SK-N-SH (cell line): ENCODE data around the gene MLXIPL. TPM values are rescaled to one million over a fixed set of nuclear protein-coding genes. Genes with fewer than 3 reads are reported as not detected.
A peak's percentile ranks its signal among the peaks of the same experiment; 100 is the strongest.

Source experiments
- CTCF ChIA-PET: fragments of 300-600, 350-600 bp; formaldehyde crosslinking; extraction: SDS; loops from one replicate; lab custom pipeline; 2021; lab: Yijun Ruan, JAX
- POLR2A ChIA-PET: fragments of 350-600 bp; sonication (Branson Sonifier 250); formaldehyde crosslinking; extraction: SDS; loops from one replicate; lab custom pipeline; 2020; ENCODE audit warnings: antibody characterized with exemption, inconsistent platforms; lab: Yijun Ruan, JAX
- DNase-seq: peaks from one replicate; pipeline ENCODE4 v3.0.0; 2012
- H2AFZ ChIP-seq: fragments of 200-600 bp; sonication (generic); 2 replicates; pipeline ENCODE4 v1.8.1; 2016; ENCODE audit warnings: antibody characterized with exemption, mild to moderate bottlenecking, low read depth
- H3F3A ChIP-seq: fragments of 200-600 bp; sonication (generic); replicated peaks from 2 replicates; pipeline ENCODE3; 2016; ENCODE audit warnings: antibody characterized with exemption, mild to moderate bottlenecking; ENCODE audit not compliant: insufficient read depth
- H3K27ac ChIP-seq, 2 experiments: fragments of 200-500 bp in 1 of 2; fragments of 200-600 bp in 1 of 2; sonication (Bioruptor generic) in 1 of 2; sonication (generic), shearing (Covaris generic) in 1 of 2; 2 replicates each; pipeline versions ENCODE4 v1.5.1 to v1.6.1; 2014 to 2016; ENCODE audit warnings: low read depth in 2 of 2, inconsistent platforms in 1 of 2, low read length in 1 of 2, mild to moderate bottlenecking in 1 of 2, mixed read lengths in 1 of 2
- H3K27me3 ChIP-seq: fragments of 200-600 bp; sonication (generic), shearing (Covaris generic); 2 replicates; pipeline ENCODE4 v1.6.1; 2016; ENCODE audit warnings: mixed run types; ENCODE audit not compliant: insufficient read depth
- H3K36me3 ChIP-seq, 2 experiments: fragments of 200-500 bp in 1 of 2; fragments of 200-600 bp in 1 of 2; sonication (Bioruptor generic) in 1 of 2; sonication (generic) in 1 of 2; replicated peaks in 1 of 2; 2 replicates each; pipeline versions ENCODE3 to v1.5.1; 2014 to 2016; ENCODE audit warnings: low read length in 1 of 2, mild to moderate bottlenecking in 1 of 2; ENCODE audit not compliant: insufficient read depth in 2 of 2, control insufficient read depth in 1 of 2
- H3K4me1 ChIP-seq, 2 experiments: fragments of 200-500 bp in 1 of 2; fragments of 200-600 bp in 1 of 2; sonication (Bioruptor generic) in 1 of 2; sonication (generic), shearing (Covaris generic) in 1 of 2; 2 replicates each; pipeline versions ENCODE4 v1.5.1 to v1.6.1; 2014 to 2016; ENCODE audit warnings: low read depth in 1 of 2, low read length in 1 of 2, mixed run types in 1 of 2; ENCODE audit not compliant: insufficient read depth in 2 of 2, control insufficient read depth in 1 of 2
- H3K4me2 ChIP-seq: fragments of 200-600 bp; sonication (generic), shearing (Covaris generic); 2 replicates; pipeline ENCODE4 v1.6.1; 2017; ENCODE audit warnings: mixed run types
- H3K4me3 ChIP-seq, 2 experiments: fragments of 200-500 bp in 1 of 2; fragments of 200-600 bp in 1 of 2; sonication (Bioruptor generic) in 1 of 2; sonication (generic), shearing (Covaris generic) in 1 of 2; 2 replicates each; pipeline versions ENCODE4 v1.5.1 to v1.8.1; 2014 to 2016; ENCODE audit warnings: low read depth in 2 of 2, inconsistent platforms in 1 of 2, low read length in 1 of 2, mild to moderate bottlenecking in 1 of 2, mixed read lengths in 1 of 2, moderate library complexity in 1 of 2
- H3K79me2 ChIP-seq: fragments of 200-600 bp; sonication (generic); 2 replicates; pipeline ENCODE4 v1.8.1; 2017; ENCODE audit warnings: mild to moderate bottlenecking; ENCODE audit not compliant: insufficient read depth
- H3K9ac ChIP-seq: fragments of 200-600 bp; sonication (generic); 2 replicates; pipeline ENCODE4 v1.6.1; 2017; ENCODE audit warnings: mixed run types
- H3K9me2 ChIP-seq: fragments of 200-600 bp; sonication (generic); 2 replicates; pipeline ENCODE4 v1.6.1; 2017; ENCODE audit warnings: mixed run types
- H3K9me3 ChIP-seq: fragments of 200-600 bp; sonication (generic); 2 replicates; pipeline ENCODE4 v1.6.1; 2017; ENCODE audit warnings: mixed run types, mild to moderate bottlenecking, moderate library complexity
- H4K20me1 ChIP-seq: fragments of 200-600 bp; sonication (generic); 2 replicates; pipeline ENCODE4 v1.6.1; 2017; ENCODE audit warnings: mild to moderate bottlenecking, mixed run types; ENCODE audit not compliant: insufficient read depth
- CHD2 ChIP-seq: fragments of 150-350 bp; IDR thresholded peaks from 2 replicates; pipeline ENCODE4 v1.6.1; 2018; ENCODE audit warnings: low read length; ENCODE audit not compliant: partially characterized antibody
- CTCF ChIP-seq: fragments of 200-600 bp; sonication (generic); IDR thresholded peaks from 2 replicates; pipeline ENCODE4 v1.6.1; 2017; ENCODE audit warnings: antibody characterized with exemption, mild to moderate bottlenecking, moderate library complexity
- ELF1 ChIP-seq: IDR thresholded peaks from 2 replicates; pipeline ENCODE4 v1.4.0; 2012
- FOXJ3 ChIP-seq: sonication (generic); formaldehyde crosslinking; IDR thresholded peaks from 2 replicates; pipeline ENCODE4 v1.5.1; 2020; ENCODE audit warnings: mild to moderate bottlenecking, missing genetic modification reagents
- MEF2A ChIP-seq: IDR thresholded peaks from 2 replicates; pipeline ENCODE4 v1.4.0; 2012; ENCODE audit warnings: low read depth, borderline replicate concordance
- MXI1 ChIP-seq: IDR thresholded peaks from 2 replicates; pipeline ENCODE4 v1.6.1; 2012; ENCODE audit warnings: mild to moderate bottlenecking, low read depth, low read length, improper control_type of control experiment
- RAD21 ChIP-seq: IDR thresholded peaks from 2 replicates; pipeline ENCODE4 v1.6.1; 2012; ENCODE audit warnings: mild to moderate bottlenecking, low read length
- REST ChIP-seq: IDR thresholded peaks from 2 replicates; pipeline ENCODE4 v1.6.1; 2012; ENCODE audit warnings: mild to moderate bottlenecking, low read depth, low read length, moderate library complexity
- RFX5 ChIP-seq: IDR thresholded peaks from 2 replicates; pipeline ENCODE4 v1.6.1; 2012; ENCODE audit warnings: mild to moderate bottlenecking, improper control_type of control experiment, low read length
- SMC3 ChIP-seq: IDR thresholded peaks from 2 replicates; pipeline ENCODE4 v1.6.1; 2012; ENCODE audit warnings: low read depth, low read length, improper control_type of control experiment
- TAF1 ChIP-seq: IDR thresholded peaks from 2 replicates; pipeline ENCODE4 v1.6.1; 2012; ENCODE audit warnings: low read depth, mild to moderate bottlenecking, low read length, moderate library complexity, borderline replicate concordance
- WGBS: methylation state at CpG from one replicate; pipeline ENCODE4 v1.1.6; 2017; ENCODE audit warnings: low lambda C conversion rate; 5-methylcytosine and 5-hydroxymethylcytosine counted together
- polyA plus RNA-seq, 3 experiments: library from polyadenylated mRNA; depleted of rRNA; stranded (reverse); fragments of >200 nt; gene quantifications; 2 replicates each; pipeline ENCODE4 v1.2.3, GENCODE V29; 2012

Gene MLXIPL
- polyA plus RNA-seq, 1 of the 3 experiments (the other 2 are of a cell fraction) = 0.21 TPM

- peak; percentile 87 for DNase-seq
- H3K4me2 ChIP-seq = peak overlapping the region; percentile 91
- H4K20me1 ChIP-seq = no peaks in the 10 kb centered on the region
- H3K27ac ChIP-seq = no peak overlapping the region
- H3K27me3 ChIP-seq = peaks cover 93% of the 10 kb centered on the region
- ChIA-PET POLR2A (no interaction called here), CTCF (interaction anchor here (1.1 to 6.4 kb wide), 4 partner anchors 18 to 77 kb away, joined by 5 to 55 read pairs (median 14); partner anchors contain the start of gene VPS37D)
- peak overlapping the region; percentile 40 to 41 for H3K4me3 ChIP-seq
- no peaks in the 10 kb centered on the region for H3K9me3 ChIP-seq
- TF ChIP-seq CHD2 (no peak), MXI1 (peak; percentile 64; the same call in 1 of the 2 replicates), ELF1 (no peak), RAD21 (peak; percentile 15; the same call in 1 of the 2 replicates), RFX5 (no peak), MEF2A (no peak), CTCF (peak; percentile 25), REST (no peak), TAF1 (no peak), SMC3 (peak; percentile 30; the same call in 1 of the 2 replicates), FOXJ3 (CRISPR knock-in tag) (no peak)
- no peaks in the 10 kb centered on the region for H3K79me2 ChIP-seq
- 3% methylated on average over 20 of the region's 62 CpGs for WGBS
- no peaks in the 10 kb centered on the region for H3K9me2 ChIP-seq
- peak overlapping the region; percentile 69; the same call in 1 of the 2 replicates for H2AFZ ChIP-seq
- H3F3A ChIP-seq = peaks cover 9% of the 10 kb centered on the region
- H3K4me1 ChIP-seq = peaks cover 0 to 2% of the 10 kb centered on the region in 2 experiments; a peak in 1 of 4 replicates
- 0 out of 2 replicates have a peak overlapping the region, but pooled peaks have one; percentile 5 for H3K9ac ChIP-seq
- H3K36me3 ChIP-seq = no peaks in the 10 kb centered on the region
These were observed 23.6 kb upstream of the MLXIPL start for GRCh38 chr7:73647725-73648592.
